HepG2 (cell line): ENCODE measurements around the gene NEAT1. TPM values are rescaled to one million over a fixed set of nuclear protein-coding genes. Genes with fewer than 3 reads are reported as not detected.
A peak's percentile ranks its signal among the peaks of the same experiment; 100 is the strongest.

ENCODE experiments used
- HCFC1 ChIP-seq: fragments of 150-350 bp; IDR thresholded peaks from 2 replicates; pipeline ENCODE4 v1.6.1; 2014; ENCODE audit warnings: low read depth, low read length
- HNRNPK ChIP-seq: fragments of 200-400 bp; formaldehyde crosslinking; IDR thresholded peaks from 2 replicates; pipeline ENCODE4 v1.6.1; 2018; ENCODE audit warnings: low read length, low read depth, moderate library complexity, mild to moderate bottlenecking; ENCODE audit not compliant: poor library complexity, severe bottlenecking
- MAZ ChIP-seq, 2 experiments: sonication (generic) in 1 of 2; formaldehyde crosslinking in 1 of 2; IDR thresholded peaks; 2 replicates each; pipeline versions ENCODE4 v1.5.0 to v1.6.1; 2012 to 2020; ENCODE audit warnings: low read depth in 2 of 2, mild to moderate bottlenecking in 2 of 2, borderline replicate concordance in 1 of 2, improper control_type of control experiment in 1 of 2, low read length in 1 of 2, missing genetic modification reagents in 1 of 2, moderate library complexity in 1 of 2
- ZNF607 ChIP-seq: sonication (generic); formaldehyde crosslinking; IDR thresholded peaks from 2 replicates; pipeline ENCODE4 v1.5.1; 2020; ENCODE audit warnings: missing genetic modification reagents, mild to moderate bottlenecking, borderline replicate concordance
- polyA plus RNA-seq, 8 experiments: library from polyadenylated mRNA; depleted of rRNA in 3 of 8; stranded (reverse) in 7 of 8; unstranded in 1 of 8; fragments of >200 nt; fragmentation: Illumina TruSeq in 4 of 8; extraction: Trizol in 4 of 8; gene quantifications; 2 replicates each; pipeline versions ENCODE4 v1.2.1 to v1.2.3, GENCODE V29; 2011 to 2016; ENCODE audit warnings: low read depth in 4 of 8, missing spikeins in 1 of 8, mixed read lengths in 1 of 8; ENCODE audit not compliant: insufficient read depth in 1 of 8
- total RNA-seq, 5 experiments: library from RNA; depleted of rRNA; stranded (reverse); fragments of >200 nt; fragmentation: Illumina TruSeq; extraction: Trizol; gene quantifications; 2 replicates each; pipeline ENCODE4 v1.2.3, GENCODE V29; 2016; ENCODE audit warnings: low read depth in 1 of 5
- TF ChIP-seq, protein P1 (sequence below), 2 experiments: sonication (generic) in 1 of 2; formaldehyde crosslinking in 1 of 2; IDR thresholded peaks; 2 replicates each; pipeline versions ENCODE4 v1.6.1 to v1.9.0; 2014 to 2022; ENCODE audit warnings: antibody characterized with exemption in 1 of 2, borderline replicate concordance in 1 of 2, inconsistent platforms in 1 of 2, low read depth in 1 of 2, missing genetic modification reagents in 1 of 2
- TF ChIP-seq, protein P2 (sequence below): sonication (generic); formaldehyde crosslinking; IDR thresholded peaks from 2 replicates; pipeline ENCODE4 v1.4.0; 2020; ENCODE audit warnings: missing genetic modification reagents
- TF ChIP-seq, protein P3 (sequence below): sonication (generic); formaldehyde crosslinking; IDR thresholded peaks from 2 replicates; pipeline ENCODE4 v1.4.0; 2020; ENCODE audit warnings: missing genetic modification reagents

The NEAT1 gene
- total and polyA plus RNA-seq, 2 of the 13 experiments (the other 11 are each of a cell fraction or from before 2014, with no cell fraction given) = 20.5 to 41.2 TPM

DNA sequence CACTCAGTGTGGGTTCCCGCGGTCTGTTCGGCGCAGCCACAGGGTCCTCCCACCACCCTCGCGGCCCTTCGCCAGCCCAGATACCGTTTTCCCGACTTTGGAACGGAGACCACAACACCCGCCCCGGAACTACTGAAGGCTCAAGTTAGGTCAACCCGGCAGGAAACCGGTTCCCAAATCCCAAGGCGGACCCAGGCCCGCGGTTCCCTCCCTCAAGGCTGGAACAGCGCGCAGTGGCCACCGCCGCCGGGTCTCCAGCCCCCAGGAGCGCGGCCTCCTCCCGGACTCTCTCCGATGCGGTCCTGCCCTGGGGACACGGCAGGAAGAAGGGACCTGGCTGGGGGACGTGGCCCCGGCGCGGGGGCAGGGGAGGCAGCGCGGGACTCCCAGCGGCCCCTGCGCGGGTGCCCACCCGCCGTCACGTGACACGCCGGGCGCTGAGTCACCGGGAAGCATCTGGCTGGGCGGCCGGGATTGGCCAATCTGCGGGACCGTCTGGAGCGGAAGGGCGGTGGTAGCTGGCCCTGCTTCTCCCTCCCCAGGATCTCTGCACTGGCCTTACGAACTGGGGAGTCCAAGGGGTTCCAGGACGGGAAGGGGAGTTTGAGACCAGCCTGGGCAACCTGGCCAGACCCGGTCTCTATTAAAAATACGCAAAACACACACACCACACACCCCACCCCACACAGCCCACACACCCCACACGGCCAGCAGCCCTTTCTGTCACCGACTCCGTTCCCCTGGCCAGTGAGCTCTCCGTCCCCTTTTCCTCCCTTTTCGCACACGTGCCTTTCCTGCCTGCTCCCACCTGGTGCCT is 54.8 kb downstream of the NEAT1 start (continued):
- TF ChIP-seq, protein P1, sequence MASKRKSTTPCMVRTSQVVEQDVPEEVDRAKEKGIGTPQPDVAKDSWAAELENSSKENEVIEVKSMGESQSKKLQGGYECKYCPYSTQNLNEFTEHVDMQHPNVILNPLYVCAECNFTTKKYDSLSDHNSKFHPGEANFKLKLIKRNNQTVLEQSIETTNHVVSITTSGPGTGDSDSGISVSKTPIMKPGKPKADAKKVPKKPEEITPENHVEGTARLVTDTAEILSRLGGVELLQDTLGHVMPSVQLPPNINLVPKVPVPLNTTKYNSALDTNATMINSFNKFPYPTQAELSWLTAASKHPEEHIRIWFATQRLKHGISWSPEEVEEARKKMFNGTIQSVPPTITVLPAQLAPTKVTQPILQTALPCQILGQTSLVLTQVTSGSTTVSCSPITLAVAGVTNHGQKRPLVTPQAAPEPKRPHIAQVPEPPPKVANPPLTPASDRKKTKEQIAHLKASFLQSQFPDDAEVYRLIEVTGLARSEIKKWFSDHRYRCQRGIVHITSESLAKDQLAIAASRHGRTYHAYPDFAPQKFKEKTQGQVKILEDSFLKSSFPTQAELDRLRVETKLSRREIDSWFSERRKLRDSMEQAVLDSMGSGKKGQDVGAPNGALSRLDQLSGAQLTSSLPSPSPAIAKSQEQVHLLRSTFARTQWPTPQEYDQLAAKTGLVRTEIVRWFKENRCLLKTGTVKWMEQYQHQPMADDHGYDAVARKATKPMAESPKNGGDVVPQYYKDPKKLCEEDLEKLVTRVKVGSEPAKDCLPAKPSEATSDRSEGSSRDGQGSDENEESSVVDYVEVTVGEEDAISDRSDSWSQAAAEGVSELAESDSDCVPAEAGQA (IDR thresholded peaks at IDR 0.05; ENCODE audit: low read depth) = no peak; the same call in 1 of the 2 replicates
- TF ChIP-seq, protein P1 (CRISPR knock-in tag; IDR thresholded peaks at IDR 0.05; ENCODE audit: borderline replicate concordance) = no peak
- no peak for TF ChIP-seq HCFC1
- peak; percentile 68 for TF ChIP-seq HNRNPK
- TF ChIP-seq, protein P2, sequence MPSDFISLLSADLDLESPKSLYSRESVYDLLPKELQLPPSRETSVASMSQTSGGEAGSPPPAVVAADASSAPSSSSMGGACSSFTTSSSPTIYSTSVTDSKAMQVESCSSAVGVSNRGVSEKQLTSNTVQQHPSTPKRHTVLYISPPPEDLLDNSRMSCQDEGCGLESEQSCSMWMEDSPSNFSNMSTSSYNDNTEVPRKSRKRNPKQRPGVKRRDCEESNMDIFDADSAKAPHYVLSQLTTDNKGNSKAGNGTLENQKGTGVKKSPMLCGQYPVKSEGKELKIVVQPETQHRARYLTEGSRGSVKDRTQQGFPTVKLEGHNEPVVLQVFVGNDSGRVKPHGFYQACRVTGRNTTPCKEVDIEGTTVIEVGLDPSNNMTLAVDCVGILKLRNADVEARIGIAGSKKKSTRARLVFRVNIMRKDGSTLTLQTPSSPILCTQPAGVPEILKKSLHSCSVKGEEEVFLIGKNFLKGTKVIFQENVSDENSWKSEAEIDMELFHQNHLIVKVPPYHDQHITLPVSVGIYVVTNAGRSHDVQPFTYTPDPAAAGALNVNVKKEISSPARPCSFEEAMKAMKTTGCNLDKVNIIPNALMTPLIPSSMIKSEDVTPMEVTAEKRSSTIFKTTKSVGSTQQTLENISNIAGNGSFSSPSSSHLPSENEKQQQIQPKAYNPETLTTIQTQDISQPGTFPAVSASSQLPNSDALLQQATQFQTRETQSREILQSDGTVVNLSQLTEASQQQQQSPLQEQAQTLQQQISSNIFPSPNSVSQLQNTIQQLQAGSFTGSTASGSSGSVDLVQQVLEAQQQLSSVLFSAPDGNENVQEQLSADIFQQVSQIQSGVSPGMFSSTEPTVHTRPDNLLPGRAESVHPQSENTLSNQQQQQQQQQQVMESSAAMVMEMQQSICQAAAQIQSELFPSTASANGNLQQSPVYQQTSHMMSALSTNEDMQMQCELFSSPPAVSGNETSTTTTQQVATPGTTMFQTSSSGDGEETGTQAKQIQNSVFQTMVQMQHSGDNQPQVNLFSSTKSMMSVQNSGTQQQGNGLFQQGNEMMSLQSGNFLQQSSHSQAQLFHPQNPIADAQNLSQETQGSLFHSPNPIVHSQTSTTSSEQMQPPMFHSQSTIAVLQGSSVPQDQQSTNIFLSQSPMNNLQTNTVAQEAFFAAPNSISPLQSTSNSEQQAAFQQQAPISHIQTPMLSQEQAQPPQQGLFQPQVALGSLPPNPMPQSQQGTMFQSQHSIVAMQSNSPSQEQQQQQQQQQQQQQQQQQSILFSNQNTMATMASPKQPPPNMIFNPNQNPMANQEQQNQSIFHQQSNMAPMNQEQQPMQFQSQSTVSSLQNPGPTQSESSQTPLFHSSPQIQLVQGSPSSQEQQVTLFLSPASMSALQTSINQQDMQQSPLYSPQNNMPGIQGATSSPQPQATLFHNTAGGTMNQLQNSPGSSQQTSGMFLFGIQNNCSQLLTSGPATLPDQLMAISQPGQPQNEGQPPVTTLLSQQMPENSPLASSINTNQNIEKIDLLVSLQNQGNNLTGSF = no peak
- TF ChIP-seq, protein P3, sequence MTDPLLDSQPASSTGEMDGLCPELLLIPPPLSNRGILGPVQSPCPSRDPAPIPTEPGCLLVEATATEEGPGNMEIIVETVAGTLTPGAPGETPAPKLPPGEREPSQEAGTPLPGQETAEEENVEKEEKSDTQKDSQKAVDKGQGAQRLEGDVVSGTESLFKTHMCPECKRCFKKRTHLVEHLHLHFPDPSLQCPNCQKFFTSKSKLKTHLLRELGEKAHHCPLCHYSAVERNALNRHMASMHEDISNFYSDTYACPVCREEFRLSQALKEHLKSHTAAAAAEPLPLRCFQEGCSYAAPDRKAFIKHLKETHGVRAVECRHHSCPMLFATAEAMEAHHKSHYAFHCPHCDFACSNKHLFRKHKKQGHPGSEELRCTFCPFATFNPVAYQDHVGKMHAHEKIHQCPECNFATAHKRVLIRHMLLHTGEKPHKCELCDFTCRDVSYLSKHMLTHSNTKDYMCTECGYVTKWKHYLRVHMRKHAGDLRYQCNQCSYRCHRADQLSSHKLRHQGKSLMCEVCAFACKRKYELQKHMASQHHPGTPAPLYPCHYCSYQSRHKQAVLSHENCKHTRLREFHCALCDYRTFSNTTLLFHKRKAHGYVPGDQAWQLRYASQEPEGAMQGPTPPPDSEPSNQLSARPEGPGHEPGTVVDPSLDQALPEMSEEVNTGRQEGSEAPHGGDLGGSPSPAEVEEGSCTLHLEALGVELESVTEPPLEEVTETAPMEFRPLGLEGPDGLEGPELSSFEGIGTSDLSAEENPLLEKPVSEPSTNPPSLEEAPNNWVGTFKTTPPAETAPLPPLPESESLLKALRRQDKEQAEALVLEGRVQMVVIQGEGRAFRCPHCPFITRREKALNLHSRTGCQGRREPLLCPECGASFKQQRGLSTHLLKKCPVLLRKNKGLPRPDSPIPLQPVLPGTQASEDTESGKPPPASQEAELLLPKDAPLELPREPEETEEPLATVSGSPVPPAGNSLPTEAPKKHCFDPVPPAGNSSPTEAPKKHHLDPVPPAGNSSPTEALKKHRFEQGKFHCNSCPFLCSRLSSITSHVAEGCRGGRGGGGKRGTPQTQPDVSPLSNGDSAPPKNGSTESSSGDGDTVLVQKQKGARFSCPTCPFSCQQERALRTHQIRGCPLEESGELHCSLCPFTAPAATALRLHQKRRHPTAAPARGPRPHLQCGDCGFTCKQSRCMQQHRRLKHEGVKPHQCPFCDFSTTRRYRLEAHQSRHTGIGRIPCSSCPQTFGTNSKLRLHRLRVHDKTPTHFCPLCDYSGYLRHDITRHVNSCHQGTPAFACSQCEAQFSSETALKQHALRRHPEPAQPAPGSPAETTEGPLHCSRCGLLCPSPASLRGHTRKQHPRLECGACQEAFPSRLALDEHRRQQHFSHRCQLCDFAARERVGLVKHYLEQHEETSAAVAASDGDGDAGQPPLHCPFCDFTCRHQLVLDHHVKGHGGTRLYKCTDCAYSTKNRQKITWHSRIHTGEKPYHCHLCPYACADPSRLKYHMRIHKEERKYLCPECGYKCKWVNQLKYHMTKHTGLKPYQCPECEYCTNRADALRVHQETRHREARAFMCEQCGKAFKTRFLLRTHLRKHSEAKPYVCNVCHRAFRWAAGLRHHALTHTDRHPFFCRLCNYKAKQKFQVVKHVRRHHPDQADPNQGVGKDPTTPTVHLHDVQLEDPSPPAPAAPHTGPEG (CRISPR knock-in tag) = no peak
- peak; percentile 89 for TF ChIP-seq MAZ (IDR thresholded peaks at IDR 0.05; ENCODE audit: borderline replicate concordance, low read depth, low read length)
- TF ChIP-seq MAZ (CRISPR knock-in tag; IDR thresholded peaks at IDR 0.05; ENCODE audit: low read depth) = peak; percentile 71
- TF ChIP-seq ZNF607 (CRISPR knock-in tag) = peak; percentile 87
